Measurements from ENCODE around the gene GAST. TPM values are rescaled to one million over a fixed set of nuclear protein-coding genes. Genes with fewer than 3 reads are reported as not detected.

GAST gene
- total and polyA plus RNA-seq, 10 of the 15 experiments (the other 5 are each of a cell fraction or from before 2014, with no cell fraction given): not detected

DNA sequence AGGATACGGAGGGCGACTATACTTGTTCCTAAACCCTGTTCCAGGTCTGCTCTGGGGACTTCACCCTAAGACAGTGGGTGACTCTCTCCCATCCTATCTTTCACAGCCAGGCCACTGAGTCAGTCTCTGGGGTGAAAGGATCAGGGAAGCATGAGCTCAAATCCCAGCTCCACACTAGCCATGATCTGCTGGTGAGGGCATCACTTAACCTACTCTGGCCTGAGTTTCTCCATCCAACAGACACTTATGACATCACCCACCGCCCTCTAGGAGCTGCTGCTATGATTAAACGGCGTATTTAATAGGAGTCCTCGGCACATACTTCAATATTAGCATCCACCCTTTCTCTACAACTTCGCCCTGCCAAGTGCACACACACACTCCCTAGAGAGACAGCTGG is 10.1 kb downstream of the GAST start:
- DNase-seq (ENCODE audit: low read depth, low spot score) (no peak), ATAC-seq (no peak), FAIRE-seq (no peak)
- BruUV-seq (replicated peaks): no TSS peak
- ChIA-PET POLR2A (no interaction called here), RAD21 (ENCODE audit: unreplicated experiment) (no interaction called here), CTCF (interaction anchor here (1.2 kb wide), 1 partner anchor 14 kb away, joined by 3 read pairs; no protein-coding TSS in a partner anchor), SMC1A (ENCODE audit: uncharacterized antibody, unreplicated experiment) (interaction anchor here (1.2 kb wide), 1 partner anchor 15 kb away, joined by 3 read pairs; no protein-coding TSS in a partner anchor)
- intact Hi-C loops (cut with micrococcal nuclease; ENCODE audit: unreplicated experiment) (no loop called here), in situ Hi-C loops (cut with MboI) (no loop called here)
- Histone ChIP-seq H3K27me3 (replicated peaks in 1 of 2; ENCODE audit: control insufficient read depth in 2 of 2, insufficient read depth in 2 of 2, low read length in 1 of 2) (peaks cover 2 to 4% of the 10 kb centered on the region in 2 experiments; a peak in 1 of 4 replicates), H3K36me3 (ENCODE audit: control insufficient read depth in 2 of 2, insufficient read depth in 2 of 2, low read length in 1 of 2) (no peaks in the 10 kb centered on the region), H3K9me3 (replicated peaks; ENCODE audit: control insufficient read depth, insufficient read depth, low read length) (no peaks in the 10 kb centered on the region), H3K4me1 (ENCODE audit: control insufficient read depth, insufficient read depth, low read length) (no peaks in the 10 kb centered on the region), H2AFZ (ENCODE audit: control insufficient read depth, low read depth, low read length) (no peak overlapping the region), H3K4me3 (no peak overlapping the region), H3K4me2 (ENCODE audit: control insufficient read depth, insufficient read depth) (no peak overlapping the region), H4K20me1 (ENCODE audit: control insufficient read depth, insufficient read depth) (no peaks in the 10 kb centered on the region), H3K27ac (ENCODE audit: control insufficient read depth, insufficient read depth) (no peak overlapping the region), H3K79me2 (ENCODE audit: control insufficient read depth, insufficient read depth, low read length) (no peaks in the 10 kb centered on the region), H3K9ac (ENCODE audit: control insufficient read depth, insufficient read depth, low read length) (no peak overlapping the region)
- WGBS (ENCODE audit: insufficient coverage, insufficient replicate concordance, low lambda C conversion rate, missing lambda C conversion rate): 46% methylated on average over 7 of the region's 7 CpGs
- TF ChIP-seq PAX8 (IDR thresholded peaks at IDR 0.05) (no peak), POU2F2 (IDR thresholded peaks at IDR 0.05; ENCODE audit: borderline replicate concordance, low read depth, low read length) (no peak), HDGF (IDR thresholded peaks at IDR 0.05) (no peak), BHLHE40 (IDR thresholded peaks at IDR 0.05; ENCODE audit: borderline replicate concordance in 1 of 2, low read depth in 2 of 2, low read length in 1 of 2) (no peak), ESRRA (IDR thresholded peaks at IDR 0.05; ENCODE audit: low read length) (no peak), MTA2 (IDR thresholded peaks at IDR 0.05; ENCODE audit: low read depth) (no peak), SUPT20H (IDR thresholded peaks at IDR 0.05; ENCODE audit: borderline replicate concordance, control insufficient read depth, low read depth, low read length) (no peak), EZH2 (IDR thresholded peaks at IDR 0.05; ENCODE audit: borderline replicate concordance, control insufficient read depth, low read depth, low read length) (no peak), FOS (IDR thresholded peaks at IDR 0.05; ENCODE audit: borderline replicate concordance, extremely low read depth, insufficient read length) (no peak), BRCA1 (IDR thresholded peaks at IDR 0.05; ENCODE audit: low read depth, low read length) (no peak), ZNF217 (IDR thresholded peaks at IDR 0.05) (no peak)
- TF ChIP-seq, protein P1, sequence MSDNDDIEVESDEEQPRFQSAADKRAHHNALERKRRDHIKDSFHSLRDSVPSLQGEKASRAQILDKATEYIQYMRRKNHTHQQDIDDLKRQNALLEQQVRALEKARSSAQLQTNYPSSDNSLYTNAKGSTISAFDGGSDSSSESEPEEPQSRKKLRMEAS (IDR thresholded peaks at IDR 0.05; ENCODE audit: low read depth, low read length): no peak
- TF ChIP-seq, protein P2, sequence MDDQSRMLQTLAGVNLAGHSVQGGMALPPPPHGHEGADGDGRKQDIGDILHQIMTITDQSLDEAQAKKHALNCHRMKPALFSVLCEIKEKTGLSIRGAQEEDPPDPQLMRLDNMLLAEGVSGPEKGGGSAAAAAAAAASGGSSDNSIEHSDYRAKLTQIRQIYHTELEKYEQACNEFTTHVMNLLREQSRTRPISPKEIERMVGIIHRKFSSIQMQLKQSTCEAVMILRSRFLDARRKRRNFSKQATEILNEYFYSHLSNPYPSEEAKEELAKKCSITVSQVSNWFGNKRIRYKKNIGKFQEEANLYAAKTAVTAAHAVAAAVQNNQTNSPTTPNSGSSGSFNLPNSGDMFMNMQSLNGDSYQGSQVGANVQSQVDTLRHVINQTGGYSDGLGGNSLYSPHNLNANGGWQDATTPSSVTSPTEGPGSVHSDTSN (IDR thresholded peaks at IDR 0.05; ENCODE audit: insufficient replicate concordance, low read depth, low read length): no peak
- TF ChIP-seq, protein P3, sequence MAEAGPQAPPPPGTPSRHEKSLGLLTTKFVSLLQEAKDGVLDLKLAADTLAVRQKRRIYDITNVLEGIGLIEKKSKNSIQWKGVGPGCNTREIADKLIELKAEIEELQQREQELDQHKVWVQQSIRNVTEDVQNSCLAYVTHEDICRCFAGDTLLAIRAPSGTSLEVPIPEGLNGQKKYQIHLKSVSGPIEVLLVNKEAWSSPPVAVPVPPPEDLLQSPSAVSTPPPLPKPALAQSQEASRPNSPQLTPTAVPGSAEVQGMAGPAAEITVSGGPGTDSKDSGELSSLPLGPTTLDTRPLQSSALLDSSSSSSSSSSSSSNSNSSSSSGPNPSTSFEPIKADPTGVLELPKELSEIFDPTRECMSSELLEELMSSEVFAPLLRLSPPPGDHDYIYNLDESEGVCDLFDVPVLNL (IDR thresholded peaks at IDR 0.05; ENCODE audit: low read depth, low read length): no peak
- TF ChIP-seq, protein P4, sequence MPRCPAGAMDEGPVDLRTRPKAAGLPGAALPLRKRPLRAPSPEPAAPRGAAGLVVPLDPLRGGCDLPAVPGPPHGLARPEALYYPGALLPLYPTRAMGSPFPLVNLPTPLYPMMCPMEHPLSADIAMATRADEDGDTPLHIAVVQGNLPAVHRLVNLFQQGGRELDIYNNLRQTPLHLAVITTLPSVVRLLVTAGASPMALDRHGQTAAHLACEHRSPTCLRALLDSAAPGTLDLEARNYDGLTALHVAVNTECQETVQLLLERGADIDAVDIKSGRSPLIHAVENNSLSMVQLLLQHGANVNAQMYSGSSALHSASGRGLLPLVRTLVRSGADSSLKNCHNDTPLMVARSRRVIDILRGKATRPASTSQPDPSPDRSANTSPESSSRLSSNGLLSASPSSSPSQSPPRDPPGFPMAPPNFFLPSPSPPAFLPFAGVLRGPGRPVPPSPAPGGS (IDR thresholded peaks at IDR 0.05; ENCODE audit: borderline replicate concordance, insufficient read depth, low read depth, low read length, poor library complexity, severe bottlenecking): no peak
- TF ChIP-seq, protein P5, sequence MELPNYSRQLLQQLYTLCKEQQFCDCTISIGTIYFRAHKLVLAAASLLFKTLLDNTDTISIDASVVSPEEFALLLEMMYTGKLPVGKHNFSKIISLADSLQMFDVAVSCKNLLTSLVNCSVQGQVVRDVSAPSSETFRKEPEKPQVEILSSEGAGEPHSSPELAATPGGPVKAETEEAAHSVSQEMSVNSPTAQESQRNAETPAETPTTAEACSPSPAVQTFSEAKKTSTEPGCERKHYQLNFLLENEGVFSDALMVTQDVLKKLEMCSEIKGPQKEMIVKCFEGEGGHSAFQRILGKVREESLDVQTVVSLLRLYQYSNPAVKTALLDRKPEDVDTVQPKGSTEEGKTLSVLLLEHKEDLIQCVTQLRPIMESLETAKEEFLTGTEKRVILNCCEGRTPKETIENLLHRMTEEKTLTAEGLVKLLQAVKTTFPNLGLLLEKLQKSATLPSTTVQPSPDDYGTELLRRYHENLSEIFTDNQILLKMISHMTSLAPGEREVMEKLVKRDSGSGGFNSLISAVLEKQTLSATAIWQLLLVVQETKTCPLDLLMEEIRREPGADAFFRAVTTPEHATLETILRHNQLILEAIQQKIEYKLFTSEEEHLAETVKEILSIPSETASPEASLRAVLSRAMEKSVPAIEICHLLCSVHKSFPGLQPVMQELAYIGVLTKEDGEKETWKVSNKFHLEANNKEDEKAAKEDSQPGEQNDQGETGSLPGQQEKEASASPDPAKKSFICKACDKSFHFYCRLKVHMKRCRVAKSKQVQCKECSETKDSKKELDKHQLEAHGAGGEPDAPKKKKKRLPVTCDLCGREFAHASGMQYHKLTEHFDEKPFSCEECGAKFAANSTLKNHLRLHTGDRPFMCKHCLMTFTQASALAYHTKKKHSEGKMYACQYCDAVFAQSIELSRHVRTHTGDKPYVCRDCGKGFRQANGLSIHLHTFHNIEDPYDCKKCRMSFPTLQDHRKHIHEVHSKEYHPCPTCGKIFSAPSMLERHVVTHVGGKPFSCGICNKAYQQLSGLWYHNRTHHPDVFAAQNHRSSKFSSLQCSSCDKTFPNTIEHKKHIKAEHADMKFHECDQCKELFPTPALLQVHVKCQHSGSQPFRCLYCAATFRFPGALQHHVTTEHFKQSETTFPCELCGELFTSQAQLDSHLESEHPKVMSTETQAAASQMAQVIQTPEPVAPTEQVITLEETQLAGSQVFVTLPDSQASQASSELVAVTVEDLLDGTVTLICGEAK (IDR thresholded peaks at IDR 0.05; ENCODE audit: borderline replicate concordance): no peak

Measured in GM12878 (cell line).